NCI-H1417 (cell line): Measurements from ENCODE around the gene SULF2.

ENCODE experiments used
- DNase-seq, 3 experiments: peaks; one replicate each; lab custom pipeline; 2025; lab: John Stamatoyannopoulos, UW

The SULF2 gene

DNA sequence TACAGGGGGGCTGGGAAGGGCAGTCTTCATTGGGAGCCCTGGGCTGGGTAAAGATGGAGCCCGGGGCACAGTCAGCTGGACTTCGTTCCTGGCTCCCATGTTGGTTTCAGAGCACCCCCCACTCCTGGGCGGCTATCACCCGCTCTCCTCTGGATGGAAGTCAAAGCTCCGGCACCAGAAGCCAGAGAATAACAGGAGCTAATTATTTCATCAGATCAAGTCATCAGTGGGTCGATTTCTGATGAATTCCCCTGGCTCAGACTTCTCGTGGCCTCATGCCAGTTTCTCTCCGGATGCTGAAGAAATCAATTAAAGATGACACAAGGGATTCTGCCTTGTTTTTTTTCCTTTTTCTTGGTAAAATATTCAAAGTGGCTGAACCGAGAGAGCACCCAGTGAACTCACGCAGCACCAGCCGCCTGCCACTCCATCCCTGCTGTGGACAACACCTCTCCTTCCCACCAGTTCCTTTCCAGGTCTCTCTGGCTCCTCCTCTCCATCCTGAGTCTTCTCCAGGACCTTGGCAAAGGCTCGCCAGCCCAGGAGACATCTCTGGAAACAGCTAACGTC lies 22.5 kb downstream of the SULF2 start:
- DNase-seq = no peak

DNA sequence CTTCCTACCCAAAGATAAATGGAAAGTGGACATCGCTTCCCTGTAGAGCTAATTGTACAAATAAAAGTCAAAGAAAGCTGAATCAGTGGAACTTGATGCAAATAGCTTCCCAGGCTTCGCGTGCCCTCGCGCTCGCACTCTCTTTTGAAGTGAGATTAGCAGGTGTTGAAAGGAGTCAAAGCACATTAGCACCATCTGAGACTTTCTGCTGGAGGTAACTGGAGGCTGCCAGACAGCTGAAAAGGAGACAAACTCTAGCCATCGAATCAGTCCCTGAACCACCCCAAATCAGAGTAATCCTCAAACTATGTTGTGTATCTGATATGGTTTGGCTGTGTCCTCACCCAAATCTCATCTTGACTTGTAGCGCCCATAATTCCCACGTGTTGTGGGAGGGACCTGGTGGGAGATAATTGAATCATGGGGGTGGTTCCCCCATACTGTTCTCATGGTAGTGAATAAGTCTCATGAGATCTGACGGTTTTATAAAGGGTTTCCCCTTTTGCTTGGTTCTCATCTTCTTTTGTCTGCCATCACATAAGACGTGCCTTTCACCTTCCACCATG lies 23.7 kb downstream of the SULF2 start:
- no peak for DNase-seq

GRCh38 chr20:47760686-47761481 lies 24.4 kb downstream of the SULF2 start:
- DNase-seq = no peak

DNA sequence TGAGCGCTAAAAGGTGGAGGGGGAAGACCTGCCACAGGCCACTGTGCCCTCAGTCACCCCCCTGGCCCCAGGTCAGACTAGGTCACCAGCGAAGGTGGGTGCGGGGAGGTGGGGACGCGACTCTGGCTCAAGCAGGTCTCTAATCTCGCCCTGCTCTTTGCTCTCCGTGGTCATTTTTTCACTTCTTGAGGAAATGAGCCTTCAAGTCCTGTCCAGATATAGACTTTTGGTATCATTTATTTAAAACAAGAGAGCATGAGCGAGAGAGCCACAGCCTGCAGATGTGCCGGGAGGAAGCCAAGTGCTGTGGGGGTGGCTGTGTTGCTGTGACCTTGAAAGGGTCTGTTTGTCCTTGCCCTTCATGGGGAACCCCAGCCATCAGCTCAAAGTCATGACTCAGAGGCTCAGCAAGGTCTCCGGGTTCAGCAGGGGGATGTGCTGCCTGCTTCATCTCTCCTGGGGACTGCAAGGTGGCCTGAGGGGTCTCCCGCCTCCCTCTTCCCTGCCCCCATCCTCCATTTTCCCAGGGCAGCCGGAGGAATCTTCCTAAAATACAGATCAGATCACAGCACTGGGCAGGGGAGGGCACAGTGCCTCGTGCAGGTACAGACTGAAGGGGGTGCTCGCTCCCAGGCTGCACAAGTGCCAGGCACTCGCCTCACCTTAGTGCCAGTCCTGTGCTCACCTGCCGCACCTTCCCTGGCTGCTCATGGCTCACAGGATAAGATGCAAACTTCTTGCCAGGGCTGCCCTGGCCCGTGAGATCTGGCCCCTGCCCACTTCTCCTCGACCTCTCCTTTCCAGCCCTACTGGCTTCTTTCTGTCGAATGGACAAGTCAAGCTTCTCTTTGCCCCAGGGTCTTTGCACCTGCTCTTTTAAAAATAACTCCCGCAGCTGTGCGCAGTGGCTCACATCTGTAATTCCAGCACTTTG lies 26.5 kb downstream of the SULF2 start:
- no peak for DNase-seq

DNA sequence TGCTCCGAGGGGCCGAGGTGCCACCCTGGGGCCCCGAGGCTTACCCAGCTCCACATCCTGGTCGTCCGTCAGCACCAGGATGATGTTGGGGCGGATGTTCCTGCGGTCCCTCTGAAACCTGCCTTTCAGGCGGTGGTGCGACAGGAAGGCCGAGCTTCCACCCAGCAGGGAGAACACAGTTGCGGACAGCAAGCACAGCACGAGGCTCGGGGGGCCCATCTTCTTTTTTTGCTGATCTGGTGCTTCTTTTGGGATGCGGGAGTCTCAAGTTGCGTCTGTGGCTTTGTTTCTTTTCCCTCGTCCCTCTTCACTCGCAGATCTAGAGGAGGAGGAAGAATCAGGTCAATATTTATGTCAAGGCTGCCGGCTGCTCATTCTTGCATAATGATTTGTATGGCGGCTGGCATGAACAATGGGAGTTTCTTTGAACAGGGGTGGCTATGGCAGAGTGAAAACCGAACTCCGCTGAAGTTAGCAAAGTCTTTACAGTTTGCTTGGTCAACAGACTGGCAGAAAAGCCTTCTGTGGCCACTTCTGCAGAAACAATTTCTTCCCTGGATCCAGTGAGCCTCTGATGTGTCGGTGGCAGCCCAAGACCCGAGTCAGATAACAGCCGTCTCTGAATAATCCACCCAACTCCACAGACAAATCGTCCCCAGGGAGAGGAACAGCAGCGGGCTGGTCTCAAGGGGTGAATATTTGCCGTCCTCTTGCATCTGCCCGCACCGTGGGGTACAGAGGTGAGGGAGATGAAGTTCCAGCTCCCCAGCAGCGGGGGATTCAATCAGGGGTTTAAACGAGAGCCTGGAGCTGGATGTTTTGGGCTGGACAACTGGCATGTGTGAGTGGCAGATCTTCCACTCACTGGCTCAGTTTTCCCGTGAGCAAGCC lies 27.9 kb downstream of the SULF2 start:
- no peak for DNase-seq

DNA sequence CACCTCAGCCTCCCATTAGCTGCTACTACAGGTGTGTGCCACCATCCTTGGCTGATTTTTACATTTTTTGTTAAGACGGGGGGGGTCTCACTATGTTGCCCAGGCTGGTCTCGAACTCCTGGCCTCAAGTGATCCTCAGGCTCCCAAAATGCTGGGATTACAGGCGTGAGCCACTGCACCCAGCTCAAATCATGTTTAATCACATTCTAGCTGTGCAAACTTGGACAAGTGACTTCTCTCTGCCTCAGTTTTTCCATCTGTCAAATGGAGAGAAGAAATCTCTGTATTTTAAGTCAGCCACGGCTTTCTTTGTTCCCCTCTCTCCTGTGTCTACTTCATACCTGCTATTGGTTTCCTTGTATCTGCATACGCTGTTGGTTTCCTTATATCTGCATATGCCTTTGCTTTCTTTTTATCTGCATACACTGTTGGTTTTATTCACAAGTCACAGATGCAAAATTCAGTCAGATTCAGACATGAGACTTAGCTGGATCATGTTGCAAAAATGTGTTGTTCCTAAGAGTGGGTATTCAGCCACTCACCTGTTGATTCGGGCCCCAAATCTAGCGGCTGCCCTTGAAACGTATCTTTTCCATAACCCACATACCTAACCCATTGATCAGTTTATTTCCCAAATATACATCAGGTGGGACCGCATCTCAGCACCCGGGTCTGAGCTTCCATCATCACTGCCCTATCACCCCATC lies 30.2 kb downstream of the SULF2 start:
- no peak for DNase-seq

- DNase-seq = no peak
Measured at GRCh38 chr20:47754388-47754715, 30.9 kb downstream of the SULF2 start.

DNA sequence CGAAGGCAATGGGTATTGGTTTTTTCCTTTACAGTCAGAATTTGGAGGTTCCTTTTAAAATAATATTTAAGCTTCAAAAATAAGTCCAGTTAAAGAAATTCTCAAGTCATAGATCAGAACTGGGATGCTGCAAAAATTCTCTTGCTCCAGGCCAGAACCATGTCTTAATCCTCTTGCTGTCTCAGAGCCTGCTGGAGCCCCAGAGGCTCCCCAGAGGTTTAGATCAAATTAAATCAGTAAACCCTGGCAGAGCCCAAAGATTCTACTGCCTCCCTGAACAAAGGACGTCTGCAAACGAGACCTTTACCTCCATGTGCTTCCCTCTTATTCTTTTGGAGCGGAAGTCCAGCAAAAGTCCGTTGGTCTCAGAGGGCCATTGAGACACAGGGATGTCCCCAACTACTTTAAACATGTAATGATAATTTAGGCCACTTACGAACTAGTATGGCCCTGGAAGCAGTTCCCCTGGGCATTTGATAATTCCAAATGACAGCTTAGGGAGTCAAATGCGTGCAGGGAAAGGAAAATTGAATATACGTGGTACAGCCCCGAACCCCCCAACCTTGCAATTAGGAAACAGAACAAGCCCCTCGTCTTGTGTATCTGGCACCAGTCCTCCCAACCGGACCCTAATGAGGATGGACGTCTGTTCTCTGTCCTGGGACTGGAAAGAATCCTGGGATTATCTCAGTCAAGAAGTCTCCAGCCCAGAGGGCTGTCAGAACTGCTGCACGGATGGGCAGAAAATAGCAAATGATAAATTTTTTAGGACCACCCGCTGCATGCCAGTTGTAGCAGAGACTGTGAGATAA lies 31.5 kb downstream of the SULF2 start:
- no peak for DNase-seq

GRCh38 chr20:47751449-47751848 lies 33.8 kb downstream of the SULF2 start:
- DNase-seq = no peak

DNA sequence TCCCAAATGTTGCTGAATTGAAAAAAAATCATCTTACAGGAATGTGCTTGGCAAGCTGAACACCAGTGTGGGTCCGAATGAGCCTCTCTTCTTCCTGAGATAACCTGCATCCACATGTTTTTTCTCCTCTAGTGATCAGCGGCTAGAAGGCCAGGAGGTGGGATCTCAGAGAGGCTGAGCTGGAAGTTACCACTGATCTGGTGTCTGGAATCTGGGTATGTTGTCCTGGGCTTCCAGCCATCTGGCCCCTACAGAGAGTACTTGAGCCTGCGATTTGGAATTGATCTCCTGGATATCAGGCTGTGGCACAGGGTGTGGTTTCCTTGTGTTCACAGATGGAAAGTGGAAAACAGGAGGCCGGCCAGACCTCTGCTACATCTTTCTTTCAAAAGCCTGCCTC lies 35.9 kb downstream of the SULF2 start:
- no peak for DNase-seq

DNA sequence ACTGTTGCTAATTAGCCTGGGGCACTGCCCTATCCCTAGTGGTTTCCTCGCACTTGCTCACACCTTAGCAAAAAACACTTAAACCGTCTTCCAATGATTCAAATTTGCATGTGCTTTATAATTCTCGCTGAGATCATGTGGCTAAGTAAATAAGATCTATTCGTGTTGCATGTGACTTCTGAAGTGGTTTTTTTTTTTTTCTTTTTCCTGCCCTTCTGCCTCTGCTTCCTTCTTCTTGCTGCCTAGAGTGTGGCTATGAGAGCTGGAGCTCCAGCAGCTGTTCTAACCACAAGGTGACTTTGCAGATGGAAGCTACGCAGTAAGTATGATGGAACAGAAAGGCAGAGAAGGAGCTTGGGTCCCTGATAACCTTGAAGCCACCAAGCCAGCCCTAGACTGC lies 36.5 kb downstream of the SULF2 start:
- no peak for DNase-seq

- no peak for DNase-seq
Measured at GRCh38 chr20:47748069-47748468, 37.2 kb downstream of the SULF2 start.

DNA sequence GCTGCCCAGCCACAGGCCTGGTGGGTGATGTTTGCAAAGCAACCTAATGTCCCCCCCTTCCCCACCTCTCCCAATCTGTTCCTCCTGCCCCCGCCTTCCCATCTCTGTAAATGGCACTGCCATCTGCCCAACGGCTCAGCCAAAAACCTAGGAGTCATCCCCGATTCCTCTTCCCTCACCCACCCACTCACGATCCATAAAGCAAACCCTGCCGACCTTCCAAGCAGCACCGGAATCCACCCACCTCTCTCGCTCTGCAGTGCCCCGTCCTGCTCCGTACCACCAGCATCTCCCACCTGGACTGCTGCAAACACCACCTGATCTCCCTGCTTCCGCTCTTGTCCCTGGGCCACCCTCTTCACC lies 37.6 kb downstream of the SULF2 start:
- no peak for DNase-seq

DNA sequence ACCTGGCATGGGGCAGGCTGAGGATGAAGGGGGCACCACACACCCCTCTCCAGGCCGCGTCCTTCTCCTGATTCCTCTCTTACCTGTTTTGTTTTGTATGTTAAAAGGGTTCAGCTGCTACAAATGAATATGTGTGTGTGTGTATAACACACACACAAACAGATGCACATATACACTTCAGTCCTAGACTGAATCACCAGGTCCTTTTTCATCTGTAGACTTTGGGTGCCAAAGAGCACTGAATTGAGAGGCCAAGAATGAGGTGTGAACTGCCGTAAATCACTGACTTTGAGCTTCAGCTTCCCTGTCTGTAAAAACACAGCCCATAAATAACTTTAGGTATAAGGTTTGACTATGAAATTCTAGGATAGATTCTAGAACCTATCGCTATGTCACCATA lies 40.5 kb downstream of the SULF2 start:
- no peak for DNase-seq

DNA sequence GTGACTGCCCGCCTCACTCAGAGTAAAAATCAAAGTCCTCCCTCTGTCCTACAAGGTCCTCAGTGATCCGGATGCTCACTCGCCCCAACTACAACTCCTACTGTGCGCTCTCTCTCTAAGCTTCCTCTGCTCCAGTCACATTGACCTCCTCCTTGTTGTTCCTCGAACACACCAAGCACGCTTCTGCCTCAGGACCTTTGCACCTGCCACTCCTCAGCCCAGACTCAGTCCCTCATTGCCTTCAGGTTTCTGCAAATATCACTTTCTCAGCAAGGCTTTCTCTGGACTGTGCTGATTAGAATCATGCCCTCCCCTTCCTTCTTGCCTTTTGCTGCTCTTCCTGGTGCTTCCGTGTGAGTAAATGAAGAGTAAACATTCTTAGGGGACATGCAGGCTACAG lies 41.6 kb downstream of the SULF2 start:
- DNase-seq = no peak

- DNase-seq = peak in 1 of 3 experiments; percentile 10
Measured at GRCh38 chr20:47741669-47742608, 43.3 kb downstream of the SULF2 start.

DNA sequence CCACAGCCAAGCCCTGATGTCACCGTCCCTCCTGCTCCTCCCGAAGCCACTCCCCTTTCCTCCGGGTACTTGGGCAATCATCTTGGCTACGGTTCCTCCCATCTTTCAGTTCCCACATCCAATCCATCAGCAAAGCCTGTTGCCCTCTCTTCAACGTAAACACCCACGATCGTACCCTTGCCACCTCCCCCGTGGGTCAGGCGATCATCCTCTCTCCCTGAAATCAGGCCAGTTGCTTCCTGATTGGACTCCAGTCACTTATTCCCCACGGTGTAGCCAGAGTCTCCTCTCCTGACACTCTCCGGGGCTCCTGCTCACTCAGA lies 44.5 kb downstream of the SULF2 start:
- no peak for DNase-seq

DNA sequence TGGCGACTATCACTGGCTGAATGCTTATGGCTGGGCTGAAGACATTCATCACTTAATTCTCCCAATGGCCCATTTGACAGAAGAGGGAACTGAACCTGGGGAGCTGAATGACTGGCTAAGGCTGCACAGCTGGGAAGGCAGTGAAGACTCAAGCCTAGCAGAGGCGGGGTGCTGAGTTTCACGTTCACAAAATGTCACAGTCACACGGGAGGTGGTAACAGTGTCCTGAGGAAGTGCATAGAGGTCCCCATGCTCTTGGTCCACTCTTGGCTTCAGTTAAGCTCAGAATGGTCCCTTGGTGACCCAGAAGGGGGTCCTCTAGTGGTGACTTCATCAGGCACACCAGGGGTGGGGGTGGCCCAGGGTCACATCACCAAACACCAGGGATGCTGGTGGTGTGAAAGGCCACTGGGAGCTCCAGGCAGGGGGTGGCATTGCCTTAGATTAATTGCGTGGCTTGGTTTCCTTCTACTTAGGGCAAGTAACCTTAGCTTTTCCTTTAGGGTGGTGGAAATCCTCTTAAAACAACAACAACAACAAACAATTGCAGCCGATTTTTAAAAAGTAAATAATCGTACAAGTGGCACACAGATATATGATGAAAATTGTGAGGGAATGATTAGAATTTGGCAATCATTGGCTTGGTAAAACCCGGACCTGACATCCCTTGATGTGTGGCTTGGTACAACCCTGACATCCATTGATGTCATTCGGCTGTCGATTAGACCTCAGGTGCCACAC lies 45.0 kb downstream of the SULF2 start:
- no peak for DNase-seq
